Measurements from ENCODE around the gene RSPH1.

Gene RSPH1

DNA sequence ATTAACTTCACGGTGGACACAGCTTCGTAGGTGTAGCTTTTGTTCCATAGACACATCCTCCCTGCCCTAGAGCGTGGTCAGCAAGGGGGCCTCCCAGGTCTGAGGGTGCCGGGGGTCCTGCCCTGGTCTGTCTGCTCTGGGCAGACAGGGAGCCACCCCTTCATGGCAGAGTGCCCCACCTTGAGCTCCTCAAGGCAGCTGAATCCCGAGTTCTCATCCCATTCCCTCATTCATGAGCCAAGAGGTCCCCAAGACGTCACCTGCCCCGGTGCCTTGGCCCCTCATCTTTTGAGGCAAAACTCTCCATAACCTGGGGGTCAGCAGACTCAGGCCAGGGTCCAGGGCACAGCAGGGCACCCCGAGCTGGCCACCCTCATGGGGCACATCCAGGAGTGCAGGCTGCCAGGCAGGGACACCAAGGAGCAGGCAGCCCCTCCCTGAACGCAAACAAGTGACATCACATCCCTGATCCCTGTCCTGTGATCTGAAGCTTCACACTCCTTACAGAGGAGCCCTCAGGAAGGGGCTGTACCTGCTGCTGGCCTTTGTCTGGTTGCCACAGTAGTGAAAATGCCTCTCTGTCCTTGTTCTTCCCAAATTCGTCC lies 69.0 kb downstream of the RSPH1 start:
- H2BK120ac ChIP-seq (ENCODE audit: insufficient read depth, low read length, poor library complexity), result no peak overlapping the region
- H3K14ac ChIP-seq (ENCODE audit: low read length), result no peak overlapping the region
- no peaks in the 10 kb centered on the region for H3K79me1 ChIP-seq (ENCODE audit: low read length)
- H4K12ac ChIP-seq (ENCODE audit: low read depth, low read length), result no peak overlapping the region
- no CpG with 5 or more reads among the region's 10 CpGs for WGBS (ENCODE audit: extremely low coverage, insufficient coverage, insufficient read length)
- no peak for DNase-seq
- no peak overlapping the region for H3K18ac ChIP-seq (ENCODE audit: low read length)
- peaks cover 3% of the 10 kb centered on the region for H3K9me3 ChIP-seq (ENCODE audit: insufficient read depth, low read depth, low read length)
- no peaks in the 10 kb centered on the region for H3K36me3 ChIP-seq (ENCODE audit: control insufficient read depth in 1 of 2, insufficient read depth in 2 of 2, low read length in 2 of 2)
- H2BK12ac ChIP-seq (ENCODE audit: low read length), result no peak overlapping the region
- H4K8ac ChIP-seq (ENCODE audit: low read depth, low read length), result no peak overlapping the region
- H3K23ac ChIP-seq (ENCODE audit: low read length), result no peak overlapping the region
- no peak overlapping the region for H4K91ac ChIP-seq (ENCODE audit: low read depth, low read length)
- H3K4ac ChIP-seq (ENCODE audit: low read depth, low read length), result no peak overlapping the region
- no peaks in the 10 kb centered on the region for H3K79me2 ChIP-seq (ENCODE audit: control insufficient read depth, insufficient read depth, low read length, poor library complexity)
- no peak overlapping the region for H3K27ac ChIP-seq (ENCODE audit: low read depth, low read length)
- H2AFZ ChIP-seq (ENCODE audit: insufficient read depth, low read length, poor library complexity), result no peak overlapping the region
- H2BK5ac ChIP-seq (ENCODE audit: low read depth, low read length, poor library complexity), result no peak overlapping the region
- H3K9ac ChIP-seq (ENCODE audit: low read length), result no peak overlapping the region
- H2AK5ac ChIP-seq (ENCODE audit: low read length), result no peak overlapping the region
- no peaks in the 10 kb centered on the region for H3K4me1 ChIP-seq (ENCODE audit: control insufficient read depth in 1 of 2, insufficient read depth in 2 of 2, low read length in 2 of 2)
- H3K27me3 ChIP-seq (ENCODE audit: insufficient read depth, low read length), result no peaks in the 10 kb centered on the region
- H3K4me3 ChIP-seq (ENCODE audit: low read depth, low read length), result no peak overlapping the region
- H3K4me2 ChIP-seq (ENCODE audit: low read length), result no peak overlapping the region

DNA sequence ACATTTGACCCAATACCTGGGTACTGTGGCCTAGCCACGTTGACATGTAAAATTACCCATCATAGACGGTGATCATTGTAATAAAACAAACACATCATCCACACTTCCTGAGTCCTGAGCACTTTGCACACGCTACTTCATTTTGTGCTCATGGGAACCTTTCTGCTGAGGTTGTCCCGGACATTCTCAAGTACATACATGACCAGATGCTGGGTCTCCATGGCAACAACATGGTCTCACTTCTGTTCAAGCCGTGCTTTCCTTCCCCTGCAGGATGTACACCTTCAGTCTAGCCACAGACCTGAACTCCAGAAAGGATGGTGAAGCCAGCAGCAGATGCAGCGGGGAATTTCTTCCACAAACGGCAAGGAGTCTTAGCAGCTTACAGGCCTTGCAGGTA lies 69.6 kb downstream of the RSPH1 start:
- Histone ChIP-seq H3K4me2 (ENCODE audit: low read length) (no peak overlapping the region), H2BK120ac (ENCODE audit: insufficient read depth, low read length, poor library complexity) (no peak overlapping the region), H4K8ac (ENCODE audit: low read depth, low read length) (no peak overlapping the region), H3K14ac (ENCODE audit: low read length) (no peak overlapping the region), H3K79me2 (ENCODE audit: control insufficient read depth, insufficient read depth, low read length, poor library complexity) (no peaks in the 10 kb centered on the region), H3K4me3 (ENCODE audit: low read depth, low read length) (no peak overlapping the region), H4K12ac (ENCODE audit: low read depth, low read length) (no peak overlapping the region), H3K27ac (ENCODE audit: low read depth, low read length) (no peak overlapping the region), H3K4ac (ENCODE audit: low read depth, low read length) (no peak overlapping the region), H2BK12ac (ENCODE audit: low read length) (no peak overlapping the region), H2BK5ac (ENCODE audit: low read depth, low read length, poor library complexity) (no peak overlapping the region), H3K9ac (ENCODE audit: low read length) (no peak overlapping the region), H3K4me1 (ENCODE audit: control insufficient read depth in 1 of 2, insufficient read depth in 2 of 2, low read length in 2 of 2) (no peaks in the 10 kb centered on the region), H3K9me3 (ENCODE audit: insufficient read depth, low read depth, low read length) (peaks cover 3% of the 10 kb centered on the region), H3K79me1 (ENCODE audit: low read length) (no peaks in the 10 kb centered on the region), H3K23ac (ENCODE audit: low read length) (no peak overlapping the region), H2AFZ (ENCODE audit: insufficient read depth, low read length, poor library complexity) (no peak overlapping the region), H2AK5ac (ENCODE audit: low read length) (no peak overlapping the region), H3K18ac (ENCODE audit: low read length) (no peak overlapping the region), H3K27me3 (ENCODE audit: insufficient read depth, low read length) (no peaks in the 10 kb centered on the region), H4K91ac (ENCODE audit: low read depth, low read length) (no peak overlapping the region), H3K36me3 (ENCODE audit: control insufficient read depth in 1 of 2, insufficient read depth in 2 of 2, low read length in 2 of 2) (no peaks in the 10 kb centered on the region)
- no peak for DNase-seq
- WGBS (ENCODE audit: extremely low coverage, insufficient coverage, insufficient read length), result no CpG with 5 or more reads among the region's 7 CpGs

DNA sequence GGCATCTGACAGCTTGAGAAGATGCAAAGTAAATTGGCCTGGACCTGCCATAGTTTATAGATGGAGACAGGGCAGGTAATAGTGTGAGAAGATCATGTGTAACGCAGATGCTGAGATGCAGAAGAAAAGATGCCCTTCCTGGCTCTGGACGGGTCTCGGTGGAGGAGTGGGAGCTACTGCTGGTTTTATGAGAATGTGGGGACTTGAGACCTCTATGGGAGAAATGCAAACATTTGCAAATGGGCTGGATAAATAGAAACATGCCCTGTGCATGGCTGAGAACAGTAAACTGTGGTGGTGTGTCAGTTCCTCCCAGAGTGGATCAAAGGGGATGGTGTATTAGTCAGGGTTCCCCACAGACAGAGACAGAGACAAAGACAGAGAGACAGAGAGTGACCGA lies 70.4 kb downstream of the RSPH1 start:
- H2BK12ac ChIP-seq (ENCODE audit: low read length), result no peak overlapping the region
- no peak overlapping the region for H3K27ac ChIP-seq (ENCODE audit: low read depth, low read length)
- no peaks in the 10 kb centered on the region for H3K79me2 ChIP-seq (ENCODE audit: control insufficient read depth, insufficient read depth, low read length, poor library complexity)
- no peak overlapping the region for H2AK5ac ChIP-seq (ENCODE audit: low read length)
- no peak overlapping the region for H4K91ac ChIP-seq (ENCODE audit: low read depth, low read length)
- no peak overlapping the region for H3K4me2 ChIP-seq (ENCODE audit: low read length)
- no peaks in the 10 kb centered on the region for H3K79me1 ChIP-seq (ENCODE audit: low read length)
- no peak overlapping the region for H2BK5ac ChIP-seq (ENCODE audit: low read depth, low read length, poor library complexity)
- H4K12ac ChIP-seq (ENCODE audit: low read depth, low read length), result no peak overlapping the region
- no peaks in the 10 kb centered on the region for H3K36me3 ChIP-seq (ENCODE audit: control insufficient read depth in 1 of 2, insufficient read depth in 2 of 2, low read length in 2 of 2)
- H3K27me3 ChIP-seq (ENCODE audit: insufficient read depth, low read length), result no peaks in the 10 kb centered on the region
- DNase-seq, result no peak
- no peak overlapping the region for H2BK120ac ChIP-seq (ENCODE audit: insufficient read depth, low read length, poor library complexity)
- H3K18ac ChIP-seq (ENCODE audit: low read length), result no peak overlapping the region
- H3K9ac ChIP-seq (ENCODE audit: low read length), result no peak overlapping the region
- no CpG with 5 or more reads among the region's 4 CpGs for WGBS (ENCODE audit: extremely low coverage, insufficient coverage, insufficient read length)
- H4K8ac ChIP-seq (ENCODE audit: low read depth, low read length), result no peak overlapping the region
- no peaks in the 10 kb centered on the region for H3K4me1 ChIP-seq (ENCODE audit: control insufficient read depth in 1 of 2, insufficient read depth in 2 of 2, low read length in 2 of 2)
- H3K23ac ChIP-seq (ENCODE audit: low read length), result no peak overlapping the region
- no peak overlapping the region for H2AFZ ChIP-seq (ENCODE audit: insufficient read depth, low read length, poor library complexity)
- peaks cover 5% of the 10 kb centered on the region for H3K9me3 ChIP-seq (ENCODE audit: insufficient read depth, low read depth, low read length)
- H3K14ac ChIP-seq (ENCODE audit: low read length), result no peak overlapping the region
- no peak overlapping the region for H3K4me3 ChIP-seq (ENCODE audit: low read depth, low read length)
- no peak overlapping the region for H3K4ac ChIP-seq (ENCODE audit: low read depth, low read length)

DNA sequence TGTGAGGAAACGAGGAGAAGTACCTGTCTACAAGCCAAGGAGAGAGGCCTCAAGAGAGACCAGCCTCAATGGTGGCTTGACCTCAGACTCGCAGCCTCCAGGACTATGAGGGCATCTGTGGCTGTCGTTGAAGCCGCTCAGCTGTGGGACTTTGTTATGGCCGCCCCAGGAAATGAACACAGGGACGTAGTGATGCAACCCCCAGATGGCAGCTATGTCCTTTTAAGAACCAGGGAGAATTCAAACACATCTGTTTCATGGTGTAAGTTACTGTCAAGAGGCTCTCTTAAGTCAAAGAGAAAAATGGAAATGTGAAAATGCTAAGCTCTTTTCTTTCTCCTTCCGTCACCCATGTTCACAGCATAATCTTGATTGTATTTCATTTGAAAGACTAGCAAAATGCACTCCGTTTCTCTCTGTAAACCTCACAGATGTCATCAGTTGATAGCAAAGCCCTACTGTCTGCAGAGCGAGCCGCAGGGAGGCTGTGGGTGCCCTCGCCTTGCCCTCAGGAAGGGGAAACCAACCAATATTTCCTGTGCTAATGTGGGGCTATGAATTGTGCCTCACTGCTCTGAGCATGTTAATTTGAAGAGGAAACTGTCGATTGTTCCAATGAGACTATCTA lies 71.0 kb downstream of the RSPH1 start:
- Histone ChIP-seq H3K4me2 (ENCODE audit: low read length) (no peak overlapping the region), H2AFZ (ENCODE audit: insufficient read depth, low read length, poor library complexity) (no peak overlapping the region), H4K8ac (ENCODE audit: low read depth, low read length) (no peak overlapping the region), H2BK120ac (ENCODE audit: insufficient read depth, low read length, poor library complexity) (no peak overlapping the region), H2BK5ac (ENCODE audit: low read depth, low read length, poor library complexity) (no peak overlapping the region), H3K79me1 (ENCODE audit: low read length) (no peaks in the 10 kb centered on the region), H3K9me3 (ENCODE audit: insufficient read depth, low read depth, low read length) (peaks cover 5% of the 10 kb centered on the region), H3K4ac (ENCODE audit: low read depth, low read length) (no peak overlapping the region), H3K27me3 (ENCODE audit: insufficient read depth, low read length) (no peaks in the 10 kb centered on the region), H3K27ac (ENCODE audit: low read depth, low read length) (no peak overlapping the region), H3K79me2 (ENCODE audit: control insufficient read depth, insufficient read depth, low read length, poor library complexity) (no peaks in the 10 kb centered on the region), H3K4me1 (ENCODE audit: control insufficient read depth in 1 of 2, insufficient read depth in 2 of 2, low read length in 2 of 2) (no peaks in the 10 kb centered on the region), H3K36me3 (ENCODE audit: control insufficient read depth in 1 of 2, insufficient read depth in 2 of 2, low read length in 2 of 2) (no peaks in the 10 kb centered on the region), H3K23ac (ENCODE audit: low read length) (no peak overlapping the region), H3K4me3 (ENCODE audit: low read depth, low read length) (no peak overlapping the region), H4K12ac (ENCODE audit: low read depth, low read length) (no peak overlapping the region), H2AK5ac (ENCODE audit: low read length) (no peak overlapping the region), H2BK12ac (ENCODE audit: low read length) (no peak overlapping the region), H3K14ac (ENCODE audit: low read length) (no peak overlapping the region), H3K18ac (ENCODE audit: low read length) (no peak overlapping the region), H3K9ac (ENCODE audit: low read length) (no peak overlapping the region), H4K91ac (ENCODE audit: low read depth, low read length) (no peak overlapping the region)
- no peak for DNase-seq
- WGBS (ENCODE audit: extremely low coverage, insufficient coverage, insufficient read length), result no CpG with 5 or more reads among the region's 12 CpGs

Data from trophoblast cell (in vitro differentiated cells and primary cell).